ENCODE results near the gene HOXA7.

Gene HOXA7

DNA sequence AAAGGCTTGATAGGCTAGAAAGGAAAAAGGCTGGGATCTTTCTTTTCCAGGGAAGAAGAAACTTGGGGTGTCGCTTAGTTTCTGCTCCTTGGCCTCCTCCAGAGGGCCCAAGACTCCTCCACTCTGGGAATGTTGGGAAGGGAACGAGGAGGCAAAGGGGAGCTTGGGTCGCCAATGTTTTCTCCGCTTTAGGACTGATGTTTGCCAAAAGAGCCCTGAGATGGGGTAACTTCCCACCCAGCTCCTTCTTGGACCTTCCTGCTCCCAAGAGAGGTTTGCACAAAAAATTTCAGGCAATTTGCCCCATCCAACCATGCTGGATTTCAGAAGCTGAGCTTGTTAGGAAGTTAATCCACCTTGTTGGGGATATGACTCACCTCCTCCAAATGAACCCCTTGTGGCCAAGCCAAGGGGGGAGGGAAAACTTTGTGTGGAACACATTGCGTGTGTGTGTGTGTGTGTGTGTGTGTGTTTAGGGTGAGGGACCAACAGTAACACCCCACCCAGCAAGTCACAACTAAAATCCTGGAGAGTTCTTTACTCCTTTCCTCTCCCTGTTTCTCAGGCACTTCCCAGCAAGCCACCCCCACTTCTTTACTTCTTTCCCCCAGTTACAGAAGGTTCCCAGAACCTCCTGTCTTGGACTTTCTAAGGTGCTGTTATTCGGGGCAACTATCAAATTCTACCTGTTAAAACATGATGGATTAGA is 45.3 kb downstream of the HOXA7 start:
- in situ Hi-C loops (cut with HindIII; ENCODE audit: low sequenced_read_pairs), result no loop called here

DNA sequence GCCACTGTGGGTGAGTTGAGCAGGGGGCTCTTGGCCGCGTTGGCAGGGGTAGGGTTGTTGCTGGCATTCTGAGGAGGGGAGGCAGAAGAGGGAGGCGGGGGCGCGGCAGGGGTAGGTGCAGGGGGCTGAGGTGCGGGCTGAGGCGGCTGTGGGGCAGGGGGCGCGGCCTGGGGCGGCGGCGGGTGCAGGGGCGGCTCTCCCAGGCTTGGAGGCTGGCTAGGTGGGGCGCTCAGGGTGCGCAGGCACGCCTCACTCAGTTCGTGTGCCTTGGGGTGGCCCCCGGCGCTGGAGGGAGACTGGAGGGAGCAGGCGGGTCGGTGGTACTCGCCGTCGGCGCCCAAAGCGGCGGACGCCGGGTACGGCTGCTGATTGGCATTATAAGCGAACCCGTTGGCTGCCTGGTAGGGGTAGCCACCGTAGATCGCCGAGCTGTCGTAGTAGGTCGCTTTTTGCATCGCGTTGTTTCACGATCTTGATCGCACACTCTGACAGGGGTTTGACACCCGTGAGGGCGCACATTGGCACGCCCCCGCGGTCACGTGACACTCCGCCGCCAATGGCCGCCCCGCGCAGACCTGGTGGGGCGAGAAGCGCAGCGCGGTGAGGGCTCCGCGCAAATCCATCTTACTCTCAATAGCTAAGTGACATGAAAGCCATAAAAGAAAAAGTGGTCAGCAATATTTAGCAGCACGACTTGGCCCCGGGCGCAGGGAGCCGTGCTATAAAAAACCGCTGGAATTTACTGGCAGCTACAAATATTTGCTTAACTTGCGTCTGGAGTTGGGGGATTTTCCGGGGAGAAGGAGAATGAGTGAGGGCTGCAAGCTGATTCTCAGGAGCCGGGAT is 46.1 kb downstream of the HOXA7 start:
- in situ Hi-C loops (cut with HindIII; ENCODE audit: low sequenced_read_pairs), result no loop called here

DNA sequence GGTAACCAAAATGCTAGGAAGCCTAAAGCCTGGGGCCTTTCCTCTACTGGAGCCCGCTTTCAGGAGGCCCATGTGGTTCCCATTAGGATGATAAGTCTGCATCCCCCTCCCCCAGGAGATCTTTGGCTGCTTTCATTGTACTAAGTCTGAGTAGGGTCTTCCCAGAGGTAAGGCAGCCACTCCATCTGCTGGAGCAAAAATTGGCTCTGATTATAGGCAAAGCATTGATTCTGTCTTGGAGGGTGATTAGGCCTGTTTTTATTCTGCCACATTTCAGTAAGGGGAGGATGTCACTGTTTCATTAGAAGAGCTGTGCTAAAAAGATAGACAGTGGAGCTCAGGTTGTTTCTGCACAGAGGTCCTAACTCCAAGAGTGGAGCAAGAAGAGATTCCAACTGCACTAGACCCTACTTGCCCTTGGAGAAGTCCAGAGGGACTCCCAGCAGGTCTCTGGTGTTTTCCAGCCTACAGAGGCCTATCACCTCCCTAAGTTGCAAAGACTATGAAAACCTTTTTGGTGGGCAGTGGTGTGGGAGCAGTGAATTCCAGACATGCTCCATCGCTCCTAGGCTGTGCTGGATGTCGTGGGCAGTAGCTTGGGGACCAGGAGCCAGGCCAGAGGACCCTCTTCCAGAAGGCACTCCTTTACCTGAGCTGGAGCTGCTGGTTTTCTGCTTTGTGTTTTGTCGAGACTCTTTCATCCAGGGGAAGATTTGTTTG is 46.8 kb downstream of the HOXA7 start:
- in situ Hi-C loops (cut with HindIII; ENCODE audit: low sequenced_read_pairs), result no loop called here

DNA sequence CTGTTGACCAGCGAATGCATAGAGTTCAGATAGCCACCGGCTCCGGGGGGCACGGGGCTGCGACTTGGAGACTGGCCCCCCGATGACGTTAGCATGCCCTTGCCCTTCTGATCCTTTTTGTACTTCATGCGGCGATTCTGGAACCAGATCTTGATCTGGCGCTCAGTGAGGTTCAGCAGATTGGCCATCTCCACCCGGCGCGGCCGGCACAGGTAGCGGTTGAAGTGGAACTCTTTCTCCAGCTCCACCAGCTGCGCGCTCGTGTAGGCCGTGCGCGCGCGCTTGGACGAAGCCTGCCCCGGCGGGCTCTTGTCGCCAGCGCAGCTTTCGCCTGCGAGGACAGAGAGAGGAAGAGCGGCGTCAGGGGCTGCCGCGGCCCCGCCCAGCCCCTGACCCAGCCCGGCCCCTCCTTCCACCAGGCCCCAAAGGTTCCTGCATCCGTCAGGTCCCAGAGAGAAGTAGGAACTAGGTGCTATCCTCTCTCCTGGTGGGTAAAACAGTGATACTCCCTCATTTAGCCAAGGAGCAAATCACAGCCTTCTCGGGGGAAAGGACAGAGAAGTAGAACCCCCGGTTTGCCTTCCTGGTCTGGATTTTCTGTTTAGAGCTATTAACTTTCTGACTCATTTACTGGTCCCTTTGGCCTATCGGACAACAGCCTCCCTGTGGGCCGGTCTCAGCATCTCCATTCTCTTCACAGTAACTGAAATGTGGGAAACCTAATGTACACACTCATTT is 47.9 kb downstream of the HOXA7 start:
- in situ Hi-C loops (cut with HindIII; ENCODE audit: low sequenced_read_pairs), result no loop called here

DNA sequence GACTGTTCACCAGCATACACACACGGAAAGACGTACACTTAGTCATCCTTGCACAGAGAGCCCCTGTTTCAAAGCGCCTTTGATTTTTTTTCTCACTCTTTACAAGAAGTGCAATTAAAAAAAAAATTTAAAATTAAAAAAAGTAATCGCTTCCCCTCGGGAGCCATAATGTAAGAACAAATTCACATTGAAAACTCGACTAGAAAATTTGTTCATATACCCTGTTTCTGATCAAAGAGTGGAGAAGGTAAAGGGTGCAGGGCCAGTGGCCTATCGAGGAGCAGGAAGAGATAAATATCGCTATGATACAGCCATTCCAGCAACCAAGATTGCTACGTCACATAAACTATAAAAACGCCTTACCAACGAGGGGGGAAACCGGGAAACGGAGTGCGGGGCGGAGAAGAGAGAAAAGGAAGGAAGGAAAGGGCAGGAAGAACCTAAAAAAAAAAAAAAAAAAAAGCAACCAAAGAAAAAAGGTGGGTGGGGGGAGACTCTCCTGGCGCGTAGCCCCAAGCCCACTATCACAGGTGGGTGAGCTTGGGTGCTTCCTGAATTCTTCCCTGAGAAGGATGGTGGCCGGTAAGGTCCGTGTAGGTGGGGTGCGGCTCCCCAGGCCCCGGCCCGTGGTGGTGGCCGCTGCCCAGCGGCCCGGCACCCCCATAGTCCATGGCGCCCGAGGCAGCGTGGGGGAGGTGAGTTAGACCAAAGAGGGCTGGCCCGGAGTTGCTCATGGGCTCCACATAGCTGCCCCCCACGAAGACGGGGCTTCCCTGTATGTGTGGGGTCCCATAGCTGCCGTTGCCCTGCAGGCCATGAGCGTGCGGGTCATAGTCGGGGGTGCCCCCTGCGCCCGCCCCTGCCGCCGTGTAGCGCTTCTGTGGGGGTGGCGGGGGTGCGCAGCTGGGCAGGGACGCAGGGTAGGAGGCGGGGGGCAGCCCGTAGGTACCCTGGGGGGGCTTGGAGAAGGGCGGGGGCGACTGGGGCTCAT is 48.8 kb downstream of the HOXA7 start:
- in situ Hi-C loops (cut with HindIII; ENCODE audit: low sequenced_read_pairs), result no loop called here

DNA sequence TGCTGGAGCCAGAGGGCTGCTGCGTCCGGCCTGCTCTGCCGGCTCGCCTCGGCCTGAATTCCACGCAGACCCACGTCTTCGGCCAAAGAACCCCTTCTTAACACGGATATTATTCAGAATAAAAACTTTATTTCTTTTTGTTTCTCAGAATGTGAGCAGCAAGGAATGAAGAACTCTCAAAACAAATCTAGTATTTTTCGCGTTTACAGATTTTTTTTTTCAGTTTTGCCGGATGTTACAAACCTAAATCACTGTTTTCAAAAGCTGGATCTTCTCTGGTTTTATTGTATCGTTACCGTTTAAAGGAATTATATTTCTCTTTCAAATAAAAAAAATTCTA is 49.6 kb downstream of the HOXA7 start:
- in situ Hi-C loops (cut with HindIII; ENCODE audit: low sequenced_read_pairs), result no loop called here

DNA sequence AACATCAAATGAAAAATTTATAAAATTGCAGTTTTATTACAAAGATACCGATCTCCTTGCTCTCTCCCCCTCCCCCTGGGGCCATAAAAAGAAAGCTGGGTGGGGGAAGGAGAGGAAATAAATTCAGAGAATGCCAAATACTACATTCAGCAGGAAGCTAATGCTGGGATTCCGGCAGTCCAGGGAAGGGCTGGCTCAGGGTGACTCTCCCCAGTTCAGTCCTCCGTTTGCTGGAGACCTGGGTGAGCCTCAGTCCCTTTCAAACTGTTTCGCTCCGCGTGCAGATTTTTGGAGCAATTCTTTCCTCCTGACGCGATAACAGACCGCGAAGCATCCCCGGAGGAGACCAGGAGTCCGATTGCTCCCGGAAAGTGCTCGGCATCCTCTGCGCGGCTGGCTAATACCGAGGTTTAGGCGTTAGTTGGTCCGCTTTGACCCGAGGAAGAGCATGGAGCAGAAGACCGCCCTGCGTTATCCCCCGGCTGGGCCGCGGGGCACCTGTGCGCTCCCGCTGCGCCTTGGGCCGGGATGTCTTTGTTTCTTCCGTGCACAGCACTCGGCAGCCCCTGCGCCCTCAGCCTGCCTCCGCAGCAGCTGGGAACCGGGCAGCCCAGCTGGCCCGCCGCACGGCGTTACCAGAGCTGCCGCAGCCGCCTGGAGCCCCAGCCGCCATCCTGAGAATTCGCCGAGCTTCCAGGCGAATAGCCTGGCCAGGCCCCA is 50.1 kb downstream of the HOXA7 start:
- in situ Hi-C loops (cut with HindIII; ENCODE audit: low sequenced_read_pairs), result no loop called here

DNA sequence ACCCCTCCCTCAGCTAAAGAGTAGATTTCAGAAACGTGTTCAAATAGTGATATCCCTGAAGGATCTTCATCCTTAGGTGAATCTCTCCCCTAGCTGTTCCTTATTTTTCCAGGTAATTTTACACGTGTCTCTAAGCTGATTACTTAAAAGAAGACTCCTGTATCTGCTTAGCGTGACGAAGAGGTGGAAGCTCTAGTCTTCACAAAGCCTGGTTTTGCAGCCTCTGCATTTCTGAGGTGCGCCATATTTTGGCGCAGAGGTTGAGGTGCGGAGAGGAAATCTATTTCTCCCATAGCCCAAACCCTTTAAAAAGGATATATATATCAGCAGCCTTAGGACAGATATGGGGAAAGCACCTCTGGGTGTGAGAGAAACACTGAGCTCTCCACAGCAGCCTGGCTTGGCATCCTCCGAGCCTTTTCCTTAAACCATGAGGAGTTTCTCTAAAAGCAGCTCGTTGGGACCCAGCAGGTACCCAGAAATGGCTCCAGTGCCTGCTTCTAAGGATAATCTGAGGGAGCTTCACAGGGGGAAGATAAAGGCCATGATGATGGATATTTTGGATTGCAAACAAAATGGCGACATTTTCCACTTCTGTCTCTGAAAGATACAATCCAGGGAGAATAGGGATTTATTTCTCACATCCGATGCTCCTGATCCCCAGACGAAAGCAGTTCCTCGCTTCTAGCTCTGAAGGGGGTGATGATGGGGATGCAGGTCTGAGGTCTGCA is 51.0 kb downstream of the HOXA7 start:
- in situ Hi-C loops (cut with HindIII; ENCODE audit: low sequenced_read_pairs), result no loop called here

DNA sequence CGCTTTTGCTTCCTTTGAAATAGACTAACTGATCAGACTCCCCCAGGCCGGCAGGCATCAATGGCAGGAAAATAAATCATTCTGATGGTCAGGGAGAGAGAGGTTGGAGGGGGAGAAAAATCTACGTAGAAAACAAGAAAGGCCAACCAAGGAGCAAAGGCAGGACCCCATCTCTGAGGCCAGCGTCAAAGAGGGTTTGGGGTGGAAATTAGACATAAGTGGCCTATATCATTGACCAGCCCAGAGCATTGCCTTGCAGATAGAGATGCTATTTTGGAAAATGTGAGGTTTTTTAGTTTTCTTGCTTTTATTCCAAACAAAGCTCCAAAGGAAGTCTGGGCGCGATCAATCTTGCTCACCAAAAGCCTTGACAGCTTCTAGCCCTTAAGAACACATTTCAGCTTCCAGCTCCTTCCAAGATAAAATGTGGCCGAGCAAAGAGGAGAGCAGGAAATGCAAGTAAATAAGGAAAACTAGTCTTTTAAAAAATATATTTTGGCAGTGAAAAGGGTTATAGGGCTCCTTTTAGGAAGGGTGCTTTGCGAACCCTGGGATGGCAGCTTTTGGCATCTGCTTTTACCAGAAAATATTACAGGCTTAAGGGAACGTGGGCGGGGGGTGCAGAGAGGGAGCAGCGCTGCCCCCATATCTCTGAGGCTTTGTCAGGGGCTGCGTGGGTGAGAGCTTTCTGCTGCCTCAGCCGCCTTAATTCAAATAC is 52.0 kb downstream of the HOXA7 start:
- in situ Hi-C loops (cut with HindIII; ENCODE audit: low sequenced_read_pairs), result no loop called here

Measured in DLD1 (cell line).